GM12878 (cell line): ENCODE data around the gene COL4A2. TPM values are rescaled to one million over a fixed set of nuclear protein-coding genes. Genes with fewer than 3 reads are reported as not detected.

Source experiments
- CREB1 ChIP-seq: IDR thresholded peaks from 2 replicates; pipeline ENCODE4 v1.6.1; 2012; ENCODE audit warnings: low read depth, mild to moderate bottlenecking, inconsistent platforms
- CREM ChIP-seq: IDR thresholded peaks from 2 replicates; pipeline ENCODE4 v1.6.1; 2014; ENCODE audit warnings: antibody characterized with exemption, low read depth
- EGR1 ChIP-seq, 2 experiments: IDR thresholded peaks; 1 replicate in 1 of 2; 2 replicates in 1 of 2; pipeline ENCODE4 v1.6.1; 2011 to 2012; ENCODE audit warnings: low read depth in 2 of 2, low read length in 2 of 2, borderline replicate concordance in 1 of 2, mild to moderate bottlenecking in 1 of 2, moderate library complexity in 1 of 2
- EP300 ChIP-seq, 2 experiments: fragments of 150-350 bp in 1 of 2; IDR thresholded peaks; 2 replicates each; pipeline ENCODE4 v1.6.1; 2011 to 2012; ENCODE audit warnings: low read depth in 2 of 2, low read length in 2 of 2, borderline replicate concordance in 1 of 2, improper control_type of control experiment in 1 of 2, inconsistent platforms in 1 of 2; ENCODE audit not compliant: control insufficient read depth in 1 of 2
- FOXK2 ChIP-seq: fragments of 450-650 bp; IDR thresholded peaks from 2 replicates; pipeline ENCODE4 v1.6.1; 2017; ENCODE audit warnings: mild to moderate bottlenecking, moderate library complexity
- LARP7 ChIP-seq: fragments of 450-650 bp; IDR thresholded peaks from 2 replicates; pipeline ENCODE4 v1.6.1; 2017; ENCODE audit warnings: mild to moderate bottlenecking
- RAD51 ChIP-seq: fragments of 450-650 bp; IDR thresholded peaks from 2 replicates; pipeline ENCODE4 v1.6.1; 2016; ENCODE audit warnings: moderate library complexity, mild to moderate bottlenecking, inconsistent platforms
- RUNX3 ChIP-seq: IDR thresholded peaks from 2 replicates; pipeline ENCODE4 v1.6.1; 2012; ENCODE audit warnings: low read length, inconsistent platforms
- polyA plus RNA-seq, 11 experiments: library from polyadenylated mRNA; depleted of rRNA in 4 of 11; unstranded in 6 of 11; stranded (reverse) in 5 of 11; fragments of >200 nt; fragmentation: Nextera tagmentation in 4 of 11; fragmentation: Illumina TruSeq in 1 of 11; extraction: Ambion mirVana in 4 of 11; extraction: Trizol in 1 of 11; gene quantifications; 1 replicate in 1 of 11; 2 replicates in 10 of 11; pipeline versions ENCODE4 v1.2.1 to v1.2.3, GENCODE V29; 2011 to 2016; ENCODE audit warnings: inconsistent platforms in 2 of 11, missing spikeins in 2 of 11, low read depth in 1 of 11
- total RNA-seq, 4 experiments: library from RNA; depleted of rRNA in 3 of 4; stranded (reverse); fragments of >200 nt in 3 of 4; fragmentation: Illumina TruSeq in 1 of 4; extraction: Trizol in 1 of 4; gene quantifications; 2 replicates each; pipeline versions ENCODE4 v1.2.1 to v1.2.3, GENCODE V29; 2013 to 2021
- TF ChIP-seq, protein P1 (sequence below): fragments of 450-650 bp; IDR thresholded peaks from 2 replicates; pipeline ENCODE4 v1.6.1; 2017; ENCODE audit warnings: borderline replicate concordance
- TF ChIP-seq, protein P2 (sequence below): IDR thresholded peaks from 2 replicates; pipeline ENCODE4 v1.6.1; 2012; ENCODE audit warnings: improper control_type of control experiment, low read depth, low read length; ENCODE audit not compliant: insufficient replicate concordance

COL4A2 gene
- total and polyA plus RNA-seq, 10 of the 15 experiments (the other 5 are each of a cell fraction or from before 2014, with no cell fraction given), result 0.16 to 1.6 (median 0.62) TPM; not detected in 3

DNA sequence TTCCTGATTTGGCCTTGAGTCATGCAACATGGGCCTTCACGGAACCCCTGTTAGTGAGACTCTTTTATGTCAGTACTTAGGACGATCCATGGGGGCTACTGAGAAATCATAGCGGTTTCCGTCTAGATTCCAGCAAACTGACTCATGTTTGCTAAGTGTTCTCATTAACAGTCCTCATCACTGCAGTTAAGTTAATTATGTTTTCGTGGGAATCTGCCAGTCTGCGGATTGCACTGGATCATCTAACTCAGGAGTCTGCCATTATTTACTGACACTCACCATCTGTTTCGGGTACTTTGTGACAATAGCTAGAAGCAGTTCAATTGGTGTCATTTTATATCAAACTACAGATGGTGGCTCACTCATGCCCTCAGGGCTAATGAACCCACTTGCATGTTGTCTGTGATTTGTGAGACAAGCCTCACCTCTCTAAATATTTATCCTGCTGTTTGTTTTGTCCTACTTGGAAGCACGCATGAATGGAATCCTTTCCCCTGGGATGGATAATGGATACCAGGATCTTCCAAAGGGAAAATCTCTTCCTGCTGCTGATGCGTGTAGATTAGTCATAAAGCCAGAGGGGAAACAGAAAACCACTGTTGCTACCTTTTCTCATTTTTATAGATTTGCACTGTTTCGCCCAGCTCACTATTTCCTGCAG is 192.7 kb downstream of the COL4A2 start (continued):
- TF ChIP-seq FOXK2, result no peak
- TF ChIP-seq CREB1, result no peak
- TF ChIP-seq, protein P1, sequence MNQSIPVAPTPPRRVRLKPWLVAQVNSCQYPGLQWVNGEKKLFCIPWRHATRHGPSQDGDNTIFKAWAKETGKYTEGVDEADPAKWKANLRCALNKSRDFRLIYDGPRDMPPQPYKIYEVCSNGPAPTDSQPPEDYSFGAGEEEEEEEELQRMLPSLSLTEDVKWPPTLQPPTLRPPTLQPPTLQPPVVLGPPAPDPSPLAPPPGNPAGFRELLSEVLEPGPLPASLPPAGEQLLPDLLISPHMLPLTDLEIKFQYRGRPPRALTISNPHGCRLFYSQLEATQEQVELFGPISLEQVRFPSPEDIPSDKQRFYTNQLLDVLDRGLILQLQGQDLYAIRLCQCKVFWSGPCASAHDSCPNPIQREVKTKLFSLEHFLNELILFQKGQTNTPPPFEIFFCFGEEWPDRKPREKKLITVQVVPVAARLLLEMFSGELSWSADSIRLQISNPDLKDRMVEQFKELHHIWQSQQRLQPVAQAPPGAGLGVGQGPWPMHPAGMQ, result no peak
- TF ChIP-seq RAD51, result no peak
- no peak for TF ChIP-seq EGR1 (IDR thresholded peaks at IDR 0.05; ENCODE audit: borderline replicate concordance in 1 of 2, low read depth in 2 of 2, low read length in 2 of 2)
- TF ChIP-seq EP300 (IDR thresholded peaks at IDR 0.05; ENCODE audit: borderline replicate concordance in 1 of 2, control insufficient read depth in 1 of 2, low read depth in 2 of 2, low read length in 2 of 2), result no peak
- TF ChIP-seq LARP7, result no peak
- TF ChIP-seq, protein P2, sequence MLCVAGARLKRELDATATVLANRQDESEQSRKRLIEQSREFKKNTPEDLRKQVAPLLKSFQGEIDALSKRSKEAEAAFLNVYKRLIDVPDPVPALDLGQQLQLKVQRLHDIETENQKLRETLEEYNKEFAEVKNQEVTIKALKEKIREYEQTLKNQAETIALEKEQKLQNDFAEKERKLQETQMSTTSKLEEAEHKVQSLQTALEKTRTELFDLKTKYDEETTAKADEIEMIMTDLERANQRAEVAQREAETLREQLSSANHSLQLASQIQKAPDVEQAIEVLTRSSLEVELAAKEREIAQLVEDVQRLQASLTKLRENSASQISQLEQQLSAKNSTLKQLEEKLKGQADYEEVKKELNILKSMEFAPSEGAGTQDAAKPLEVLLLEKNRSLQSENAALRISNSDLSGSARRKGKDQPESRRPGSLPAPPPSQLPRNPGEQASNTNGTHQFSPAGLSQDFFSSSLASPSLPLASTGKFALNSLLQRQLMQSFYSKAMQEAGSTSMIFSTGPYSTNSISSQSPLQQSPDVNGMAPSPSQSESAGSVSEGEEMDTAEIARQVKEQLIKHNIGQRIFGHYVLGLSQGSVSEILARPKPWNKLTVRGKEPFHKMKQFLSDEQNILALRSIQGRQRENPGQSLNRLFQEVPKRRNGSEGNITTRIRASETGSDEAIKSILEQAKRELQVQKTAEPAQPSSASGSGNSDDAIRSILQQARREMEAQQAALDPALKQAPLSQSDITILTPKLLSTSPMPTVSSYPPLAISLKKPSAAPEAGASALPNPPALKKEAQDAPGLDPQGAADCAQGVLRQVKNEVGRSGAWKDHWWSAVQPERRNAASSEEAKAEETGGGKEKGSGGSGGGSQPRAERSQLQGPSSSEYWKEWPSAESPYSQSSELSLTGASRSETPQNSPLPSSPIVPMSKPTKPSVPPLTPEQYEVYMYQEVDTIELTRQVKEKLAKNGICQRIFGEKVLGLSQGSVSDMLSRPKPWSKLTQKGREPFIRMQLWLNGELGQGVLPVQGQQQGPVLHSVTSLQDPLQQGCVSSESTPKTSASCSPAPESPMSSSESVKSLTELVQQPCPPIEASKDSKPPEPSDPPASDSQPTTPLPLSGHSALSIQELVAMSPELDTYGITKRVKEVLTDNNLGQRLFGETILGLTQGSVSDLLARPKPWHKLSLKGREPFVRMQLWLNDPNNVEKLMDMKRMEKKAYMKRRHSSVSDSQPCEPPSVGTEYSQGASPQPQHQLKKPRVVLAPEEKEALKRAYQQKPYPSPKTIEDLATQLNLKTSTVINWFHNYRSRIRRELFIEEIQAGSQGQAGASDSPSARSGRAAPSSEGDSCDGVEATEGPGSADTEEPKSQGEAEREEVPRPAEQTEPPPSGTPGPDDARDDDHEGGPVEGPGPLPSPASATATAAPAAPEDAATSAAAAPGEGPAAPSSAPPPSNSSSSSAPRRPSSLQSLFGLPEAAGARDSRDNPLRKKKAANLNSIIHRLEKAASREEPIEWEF, result no peak
- no peak for TF ChIP-seq RUNX3
- no peak for TF ChIP-seq CREM
